ENCODE results near the gene RAB14.
A peak's percentile ranks its signal among the peaks of the same experiment; 100 is the strongest.

Gene RAB14

GRCh38 chr9:121201738-121202533 is at the start of gene RAB14:
TSS of gene RAB14 (minus strand) at chr9:121201869. CDS start at chr9:121193412, 8,457 bp downstream.
- peak; percentile 100 for DNase-seq

GRCh38 chr9:121249563-121249962 is 47.9 kb upstream of the RAB14 start:
- no peak for DNase-seq

GRCh38 chr9:121246821-121247561 is 45.3 kb upstream of the RAB14 start:
- DNase-seq, result no peak

GRCh38 chr9:121242959-121243346 is 41.3 kb upstream of the RAB14 start:
- no peak for DNase-seq

- DNase-seq, result no peak
These were observed 40.7 kb upstream of the RAB14 start for GRCh38 chr9:121242219-121242958.

GRCh38 chr9:121240472-121241135 is 38.9 kb upstream of the RAB14 start:
- no peak for DNase-seq

GRCh38 chr9:121239851-121240250 is 38.2 kb upstream of the RAB14 start:
- no peak for DNase-seq

GRCh38 chr9:121239071-121239470 is 37.4 kb upstream of the RAB14 start:
- no peak for DNase-seq

GRCh38 chr9:121237916-121238315 is 36.2 kb upstream of the RAB14 start:
- DNase-seq, result no peak

GRCh38 chr9:121235512-121235911 is 33.8 kb upstream of the RAB14 start:
- DNase-seq, result no peak

- no peak for DNase-seq
These were observed 33.1 kb upstream of the RAB14 start for GRCh38 chr9:121234832-121235161.

- DNase-seq, result no peak
These were observed 32.5 kb upstream of the RAB14 start for GRCh38 chr9:121233906-121234831.

- no peak for DNase-seq
These were observed 30.6 kb upstream of the RAB14 start for GRCh38 chr9:121232251-121232650.

GRCh38 chr9:121230256-121230655 is 28.6 kb upstream of the RAB14 start:
- DNase-seq, result no peak

- DNase-seq, result no peak
These were observed 26.2 kb upstream of the RAB14 start for GRCh38 chr9:121227862-121228261.

GRCh38 chr9:121226175-121226574 is 24.5 kb upstream of the RAB14 start:
- DNase-seq, result no peak

- no peak for DNase-seq
These were observed 23.6 kb upstream of the RAB14 start for GRCh38 chr9:121225240-121225639.

GRCh38 chr9:121222524-121223171 is 21.0 kb upstream of the RAB14 start:
- no peak for DNase-seq

GRCh38 chr9:121221664-121222055 is 20.0 kb upstream of the RAB14 start:
- no peak for DNase-seq

- DNase-seq, result no peak
These were observed 19.5 kb upstream of the RAB14 start for GRCh38 chr9:121220996-121221663.

- no peak for DNase-seq
These were observed 17.9 kb upstream of the RAB14 start for GRCh38 chr9:121219530-121219929.

All from activated effector memory CD4-positive, alpha-beta T cell treated with Interleukin-2 at 50 U/mL for 16 hours (primary cell).